HG02884 (cell line): ENCODE results near the gene KRT78.
"Not testable (repeated sequence)": the region's sequence is repeated elsewhere in the genome, so short reads cannot be mapped to it uniquely, and the experiment has no call there.

Experiments
- ATAC-seq: cut with Tn5 transposase; IDR thresholded peaks from one replicate; pipeline ENCODE4 v1.9.1; 2021; ENCODE audit warnings: mild to moderate bottlenecking, moderate library complexity; ENCODE audit not compliant: unreplicated experiment

KRT78 gene

GRCh38 chr12:52798671-52799504 is 49.9 kb downstream of the KRT78 start:
- ATAC-seq, result no peak

GRCh38 chr12:52798003-52798670 is 50.7 kb downstream of the KRT78 start:
- no peak for ATAC-seq

- ATAC-seq, result no peak
These were observed 51.3 kb downstream of the KRT78 start for GRCh38 chr12:52797529-52797894.

GRCh38 chr12:52796839-52797528 is 51.8 kb downstream of the KRT78 start:
- ATAC-seq, result no peak

GRCh38 chr12:52796429-52796794 is 52.4 kb downstream of the KRT78 start:
- ATAC-seq, result no peak

- no peak for ATAC-seq
These were observed 52.9 kb downstream of the KRT78 start, which contains the start of gene KRT3 for GRCh38 chr12:52795694-52796428. KRT3 (minus strand) TSS chr12:52796117; CDS start chr12:52796042, 75 bp downstream.

GRCh38 chr12:52795332-52795674 is 53.5 kb downstream of the KRT78 start:
- not testable (repeated sequence) for ATAC-seq

- ATAC-seq, result no peak
These were observed 54.1 kb downstream of the KRT78 start for GRCh38 chr12:52794479-52795331.

GRCh38 chr12:52792185-52793029 is 56.4 kb downstream of the KRT78 start:
- ATAC-seq, result no peak

- ATAC-seq, result no peak
These were observed 57.3 kb downstream of the KRT78 start for GRCh38 chr12:52791271-52792184.

GRCh38 chr12:52790427-52791270 is 58.1 kb downstream of the KRT78 start:
- no peak for ATAC-seq

GRCh38 chr12:52789637-52790426 is 59.0 kb downstream of the KRT78 start:
- ATAC-seq, result no peak

GRCh38 chr12:52788876-52789636 is 59.7 kb downstream of the KRT78 start:
- ATAC-seq, result no peak

- no peak for ATAC-seq
These were observed 60.5 kb downstream of the KRT78 start for GRCh38 chr12:52788192-52788875.
